Subcutaneous abdominal adipose tissue (tissue), 5 donors: ENCODE measurements around the gene SSBP4.

Experiments used
- H3K27ac ChIP-seq: one replicate; pipeline ENCODE4 v1.7.0; 2013; ENCODE audit warnings: low read depth, mild to moderate bottlenecking, inconsistent platforms, low read length, moderate library complexity
- H3K27me3 ChIP-seq, 5 donors: one replicate each; pipeline ENCODE4 v1.7.0; 2013; ENCODE audit warnings: low read length in 5 of 5, inconsistent platforms in 1 of 5; ENCODE audit not compliant: control insufficient read depth in 5 of 5, insufficient read depth in 4 of 5
- H3K36me3 ChIP-seq, 5 donors: one replicate each; pipeline ENCODE4 v1.7.0; 2013; ENCODE audit warnings: low read length in 5 of 5; ENCODE audit not compliant: control insufficient read depth in 5 of 5, insufficient read depth in 5 of 5
- H3K4me1 ChIP-seq, 5 donors: one replicate each; pipeline ENCODE4 v1.7.0; 2013; ENCODE audit warnings: low read length in 5 of 5, mild to moderate bottlenecking in 3 of 5, moderate library complexity in 1 of 5; ENCODE audit not compliant: control insufficient read depth in 5 of 5, insufficient read depth in 5 of 5
- H3K4me3 ChIP-seq, 5 donors: one replicate each; pipeline ENCODE4 v1.7.0; 2013; ENCODE audit warnings: low read length in 5 of 5, low read depth in 1 of 5
- H3K9ac ChIP-seq, 5 donors: one replicate each; pipeline ENCODE4 v1.7.0; 2013; ENCODE audit warnings: low read length in 5 of 5, mild to moderate bottlenecking in 4 of 5, moderate library complexity in 3 of 5
- H3K9me3 ChIP-seq, 5 donors: one replicate each; pipeline ENCODE4 v1.7.0; 2013; ENCODE audit warnings: low read length in 5 of 5; ENCODE audit not compliant: control insufficient read depth in 5 of 5
- donor health status: healthy.
- donor health status: healthy.
- donor health status: healthy.
- donor health status: healthy.
- donor health status: healthy.

The SSBP4 gene

DNA sequence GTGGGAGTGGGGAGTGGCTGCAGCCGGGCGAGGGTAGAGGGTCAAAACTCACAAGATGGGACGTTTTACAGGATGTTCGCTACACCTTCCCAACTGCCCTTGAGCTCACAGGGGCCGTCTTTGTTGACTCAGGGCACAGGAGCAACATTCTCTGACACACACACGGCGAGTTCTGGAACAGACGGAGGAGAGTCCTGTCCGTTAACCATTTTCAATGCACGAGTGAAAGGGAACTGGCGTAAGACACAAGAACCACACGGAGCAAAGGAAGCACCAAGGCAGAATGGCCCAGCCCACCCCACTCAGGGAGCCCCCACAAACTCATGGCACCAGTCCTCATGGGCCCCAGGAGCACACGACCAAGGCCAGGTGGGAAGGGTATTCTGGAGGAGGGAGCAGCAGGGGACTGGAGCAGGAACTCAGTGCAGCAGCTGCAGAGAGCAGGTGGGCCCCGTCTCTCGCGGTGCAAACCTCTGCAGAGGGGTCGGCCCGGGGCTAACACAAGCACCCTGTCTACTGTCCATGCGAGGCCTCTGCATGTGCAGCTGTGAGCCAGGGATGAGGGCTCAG lies 56.6 kb downstream of the SSBP4 start:
- no peaks in the 10 kb centered on the region for H3K27me3 ChIP-seq
- peaks cover 0 to 20% (median 6%) of the 10 kb centered on the region in 5 donors for H3K36me3 ChIP-seq
- no peaks in the 10 kb centered on the region for H3K9me3 ChIP-seq
- no peak overlapping the region for H3K9ac ChIP-seq
- H3K4me1 ChIP-seq, result peaks cover 15 to 66% (median 50%) of the 10 kb centered on the region in 5 donors
- H3K27ac ChIP-seq, result no peak overlapping the region
- no peak overlapping the region for H3K4me3 ChIP-seq

DNA sequence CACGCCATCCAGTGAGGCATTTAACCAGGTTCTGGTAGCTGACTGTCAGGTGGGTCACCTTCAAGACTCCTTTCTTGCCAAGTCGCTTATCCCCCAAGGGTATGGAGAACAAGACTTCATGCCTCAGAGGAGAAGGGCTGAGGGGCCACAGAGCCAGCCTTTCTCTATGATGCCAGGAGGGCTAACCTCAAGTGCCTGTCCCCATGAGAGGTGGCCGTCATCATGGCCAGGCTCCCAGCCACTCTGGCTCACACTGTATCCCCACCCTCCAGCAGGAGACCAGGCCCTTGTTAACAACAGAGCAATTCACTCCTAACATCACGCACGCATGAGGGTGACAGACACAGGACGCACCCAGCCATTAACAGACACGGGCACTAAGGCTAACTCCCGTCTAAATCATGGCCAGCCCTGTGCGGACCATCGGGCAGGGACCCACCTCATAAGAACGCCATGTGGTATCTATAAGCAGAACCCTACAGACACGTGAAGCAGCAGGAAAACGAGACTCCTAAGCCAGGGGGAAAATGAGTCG lies 57.4 kb downstream of the SSBP4 start:
- H3K36me3 ChIP-seq, result peaks cover 0 to 12% (median 6%) of the 10 kb centered on the region in 5 donors
- no peak overlapping the region for H3K4me3 ChIP-seq
- H3K9me3 ChIP-seq, result no peaks in the 10 kb centered on the region
- no peaks in the 10 kb centered on the region for H3K27me3 ChIP-seq
- peak overlapping the region; percentile 66 for H3K27ac ChIP-seq
- peak overlapping the region in 1 of 5 donors; percentile 4 for H3K9ac ChIP-seq
- H3K4me1 ChIP-seq, result peaks cover 15 to 72% (median 55%) of the 10 kb centered on the region in 5 donors

DNA sequence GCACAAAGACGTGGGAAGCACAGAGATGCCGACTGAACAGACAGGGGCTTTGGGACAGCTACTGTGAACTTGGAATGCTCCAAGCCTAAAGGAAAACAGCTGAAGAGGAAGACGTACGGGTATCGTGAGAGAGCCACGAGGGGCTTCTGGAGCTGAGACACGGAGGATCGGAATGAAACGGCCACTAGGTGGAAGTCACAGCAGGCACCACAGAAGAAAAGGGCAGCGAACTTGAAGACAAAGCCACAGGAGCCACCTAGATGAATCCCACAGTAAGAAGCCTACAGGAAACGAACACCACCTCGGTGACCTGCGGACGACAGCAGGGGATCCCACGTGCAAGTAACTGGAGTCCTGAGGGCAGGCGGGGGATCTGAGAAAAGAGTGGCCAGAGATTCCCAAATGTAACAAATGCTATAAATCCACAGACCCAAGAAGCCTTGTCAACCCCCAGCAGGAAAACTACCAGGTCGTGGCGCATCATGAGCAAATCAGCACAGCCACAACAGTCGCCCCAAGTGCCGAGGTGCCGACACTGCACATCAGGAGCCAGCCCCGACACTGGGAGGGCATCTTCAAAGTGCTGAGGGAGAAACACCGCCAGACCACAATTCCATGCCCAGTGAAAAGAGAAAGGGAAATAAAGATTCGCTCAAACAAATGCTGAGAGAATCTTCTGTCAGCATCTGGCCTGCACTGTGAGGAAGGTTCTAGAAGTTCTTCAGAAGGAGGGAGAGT lies 58.0 kb downstream of the SSBP4 start:
- H3K4me3 ChIP-seq, result no peak overlapping the region
- H3K9ac ChIP-seq, result peak overlapping the region in 1 of 5 donors; percentile 4
- peak overlapping the region; percentile 73 for H3K27ac ChIP-seq
- no peaks in the 10 kb centered on the region for H3K27me3 ChIP-seq
- peaks cover 15 to 72% (median 55%) of the 10 kb centered on the region in 5 donors for H3K4me1 ChIP-seq
- H3K36me3 ChIP-seq, result peaks cover 0 to 7% (median 4%) of the 10 kb centered on the region in 5 donors
- H3K9me3 ChIP-seq, result no peaks in the 10 kb centered on the region

DNA sequence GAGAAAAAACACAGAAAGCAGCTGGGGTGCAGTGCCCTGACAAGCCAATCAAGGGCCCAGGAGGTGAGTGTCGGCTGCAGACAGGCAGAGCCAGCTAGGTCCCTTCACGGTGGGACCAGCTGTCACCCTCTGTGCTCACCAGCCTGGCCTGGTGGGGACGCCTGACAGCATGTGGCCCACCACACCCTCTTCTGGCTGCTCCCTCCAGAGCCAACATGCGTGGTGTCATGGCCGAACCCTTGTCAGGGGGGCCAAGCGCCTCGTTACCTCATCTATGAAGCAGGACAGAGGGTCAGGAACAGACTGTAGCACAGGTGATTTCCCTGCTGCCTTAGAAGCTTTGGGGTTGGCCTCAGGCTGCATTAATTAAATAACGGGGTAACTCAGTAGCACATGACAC lies 58.8 kb downstream of the SSBP4 start:
- peak overlapping the region in 3 of 5 donors; percentile 22 to 62 (median 51) for H3K9ac ChIP-seq
- H3K27ac ChIP-seq, result peak overlapping the region; percentile 73
- H3K4me3 ChIP-seq, result no peak overlapping the region
- H3K36me3 ChIP-seq, result no peaks in the 10 kb centered on the region
- peaks cover 15 to 76% (median 55%) of the 10 kb centered on the region in 5 donors for H3K4me1 ChIP-seq
- no peaks in the 10 kb centered on the region for H3K27me3 ChIP-seq
- no peaks in the 10 kb centered on the region for H3K9me3 ChIP-seq

DNA sequence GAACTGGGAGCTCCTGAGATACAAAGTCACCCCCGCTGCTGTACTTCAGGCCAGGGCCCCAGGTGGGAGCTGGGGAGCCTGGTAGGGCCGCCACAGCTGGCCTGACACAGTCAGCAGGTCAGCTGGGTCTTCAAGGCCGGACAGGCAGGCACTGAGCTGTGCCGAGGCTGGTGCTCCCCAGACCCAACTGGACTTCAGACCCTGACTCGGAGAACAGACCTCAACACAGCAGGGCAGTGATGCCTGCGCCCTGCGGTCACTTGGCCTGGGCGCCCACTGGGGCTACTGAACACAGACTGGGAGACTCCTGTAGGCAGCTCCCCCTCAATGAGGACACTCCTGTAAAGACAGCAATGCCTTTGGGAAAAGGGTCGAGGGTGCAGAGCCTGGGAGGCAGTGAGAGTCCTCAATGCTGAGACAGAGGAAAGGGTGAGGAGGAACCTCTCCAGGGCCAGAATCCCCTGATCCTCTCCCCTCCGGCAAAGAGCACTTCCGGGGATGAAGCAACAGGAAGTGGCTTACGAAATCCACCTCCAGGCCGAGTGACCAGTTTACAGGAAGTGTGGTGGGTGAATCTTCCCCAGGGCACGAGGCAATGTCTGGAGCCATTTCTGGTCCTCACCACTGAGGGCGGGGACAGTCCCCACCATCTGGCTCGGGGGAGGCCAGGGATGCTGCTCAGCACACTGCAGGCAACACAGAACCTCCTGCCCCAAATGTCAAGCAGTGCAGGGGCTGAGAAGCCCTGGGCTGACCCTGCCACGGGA lies 59.5 kb downstream of the SSBP4 start:
- no peaks in the 10 kb centered on the region for H3K9me3 ChIP-seq
- H3K9ac ChIP-seq, result peak overlapping the region in 3 of 5 donors; percentile 22 to 62 (median 51)
- H3K27ac ChIP-seq, result peak overlapping the region; percentile 73
- H3K4me1 ChIP-seq, result peaks cover 15 to 79% (median 60%) of the 10 kb centered on the region in 5 donors
- H3K27me3 ChIP-seq, result no peaks in the 10 kb centered on the region
- peak overlapping the region in 2 of 5 donors; percentile 11 to 17 for H3K4me3 ChIP-seq
- H3K36me3 ChIP-seq, result no peaks in the 10 kb centered on the region

DNA sequence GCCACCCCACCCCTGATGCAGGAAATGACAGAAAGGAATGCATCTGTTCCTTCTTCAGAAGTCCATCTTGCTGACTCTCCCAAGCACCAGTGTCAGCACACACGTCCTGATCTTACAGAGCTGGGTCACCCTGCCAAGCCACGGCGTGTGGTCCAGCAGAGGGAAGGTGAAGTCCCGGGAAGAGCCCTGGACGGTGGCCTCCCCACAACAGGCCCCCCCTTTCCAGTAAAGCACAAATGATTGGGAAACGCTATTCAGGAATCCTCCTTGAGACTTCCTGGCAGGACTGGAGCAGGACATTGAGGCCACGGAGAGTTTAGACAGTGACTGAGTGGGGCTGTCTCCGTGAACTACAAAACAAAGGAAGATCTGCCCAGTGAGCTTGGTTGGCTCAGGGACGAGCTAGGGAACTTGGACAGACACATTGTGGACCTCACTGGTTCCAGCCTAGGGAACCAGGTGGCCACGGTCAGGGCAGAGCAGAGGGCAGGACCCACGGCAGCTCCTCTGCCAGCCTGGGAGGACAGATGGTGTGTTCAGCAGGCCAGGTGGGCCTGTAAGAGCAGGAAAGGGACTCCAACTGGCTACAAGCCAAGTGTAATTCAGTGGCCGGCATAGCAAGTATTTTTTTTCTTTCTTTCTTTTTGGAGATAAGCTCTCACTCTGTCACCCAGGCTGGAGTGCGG lies 61.0 kb downstream of the SSBP4 start:
- Histone ChIP-seq H3K9ac (peak overlapping the region; percentile 45 to 67 (median 60)), H3K27ac (peak overlapping the region; percentile 73), H3K9me3 (no peaks in the 10 kb centered on the region), H3K36me3 (no peaks in the 10 kb centered on the region), H3K4me3 (peak overlapping the region in 3 of 5 donors; percentile 9 to 36 (median 22)), H3K4me1 (peaks cover 15 to 77% (median 66%) of the 10 kb centered on the region in 5 donors), H3K27me3 (no peaks in the 10 kb centered on the region)

DNA sequence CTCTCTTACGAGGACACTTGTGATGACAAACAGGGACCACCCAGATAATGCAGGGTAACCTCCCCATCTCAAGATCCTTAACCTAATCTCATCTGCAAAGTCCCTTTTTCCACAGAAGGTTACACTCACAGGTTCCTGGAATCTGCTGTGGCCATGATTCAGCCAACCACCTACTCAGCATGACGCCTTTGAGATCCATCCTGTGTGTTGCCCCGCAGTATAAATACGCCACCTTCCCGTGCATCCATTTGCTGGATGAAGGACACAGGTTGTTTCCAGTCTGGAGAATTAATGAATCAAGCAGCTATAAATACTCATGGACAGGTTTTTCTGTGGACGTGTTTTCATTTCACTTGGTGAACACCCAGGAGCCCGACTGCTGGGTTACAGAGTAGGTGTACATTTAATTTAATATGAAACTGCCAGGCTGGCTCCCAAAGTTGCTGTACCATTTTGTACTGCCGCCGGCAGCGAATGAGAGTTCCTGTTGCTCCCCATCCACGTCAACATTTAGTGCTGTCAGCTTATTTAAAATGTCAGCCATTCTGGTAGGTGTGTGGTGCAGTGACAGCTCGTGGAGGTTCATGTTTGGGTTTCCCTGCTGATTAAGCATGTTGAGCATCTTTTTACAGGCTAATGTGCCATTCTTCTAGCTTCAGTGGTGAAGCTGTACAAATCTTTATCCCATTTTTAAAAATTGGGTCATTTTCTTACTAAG lies 62.5 kb downstream of the SSBP4 start:
- Histone ChIP-seq H3K36me3 (no peaks in the 10 kb centered on the region), H3K4me3 (no peak overlapping the region), H3K9me3 (no peaks in the 10 kb centered on the region), H3K27ac (no peak overlapping the region), H3K9ac (no peak overlapping the region), H3K4me1 (peaks cover 13 to 80% (median 66%) of the 10 kb centered on the region in 5 donors), H3K27me3 (no peaks in the 10 kb centered on the region)

DNA sequence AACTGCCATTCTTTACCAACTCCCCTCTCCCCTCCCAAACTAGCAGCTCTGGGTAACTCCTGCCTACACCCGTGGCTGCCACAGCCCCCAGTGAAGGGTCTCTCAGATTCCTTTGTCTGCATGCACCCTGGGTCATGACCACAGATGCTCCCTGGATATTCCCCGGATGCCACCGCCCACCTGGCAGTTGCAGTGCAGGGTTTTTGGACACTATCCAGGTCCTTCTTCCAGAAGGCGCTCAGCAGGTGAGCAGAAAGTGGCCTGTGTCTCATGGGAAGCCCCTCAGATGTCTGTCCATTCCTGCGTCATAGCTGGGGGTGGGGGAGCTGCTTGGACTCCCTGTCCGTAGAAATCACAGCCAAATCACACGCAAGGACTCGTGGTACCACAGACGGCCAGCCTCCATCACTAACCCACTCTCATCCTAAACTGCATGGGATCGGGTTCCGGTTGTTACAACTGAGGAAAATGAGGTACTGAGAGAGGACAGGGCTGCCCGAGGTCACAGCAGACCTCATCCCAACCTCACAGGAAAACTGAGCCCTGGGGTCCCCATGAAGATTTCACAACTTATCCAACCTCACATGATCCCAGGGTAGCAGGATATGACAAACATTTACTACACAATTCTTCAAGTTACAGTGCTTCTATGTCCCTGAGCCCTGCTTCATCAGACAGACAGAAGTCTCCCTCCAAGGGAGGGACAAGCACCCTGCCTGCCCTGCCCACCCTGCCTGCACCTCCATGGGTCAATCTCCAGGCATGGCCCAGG lies 64.1 kb downstream of the SSBP4 start:
- no peaks in the 10 kb centered on the region for H3K36me3 ChIP-seq
- H3K27ac ChIP-seq, result no peak overlapping the region
- no peaks in the 10 kb centered on the region for H3K9me3 ChIP-seq
- no peak overlapping the region for H3K4me3 ChIP-seq
- H3K9ac ChIP-seq, result no peak overlapping the region
- no peaks in the 10 kb centered on the region for H3K27me3 ChIP-seq
- H3K4me1 ChIP-seq, result peaks cover 12 to 80% (median 62%) of the 10 kb centered on the region in 5 donors
